Mononuclear cell (primary cell): ENCODE data around the gene SPTBN1. TPM values are rescaled to one million over a fixed set of nuclear protein-coding genes. Genes with fewer than 3 reads are reported as not detected.
"Not testable (repeated sequence)": the region's sequence is repeated elsewhere in the genome, so short reads cannot be mapped to it uniquely, and the experiment has no call there.

Source experiments
- H3K27me3 ChIP-seq: 2 replicates; pipeline ENCODE4 v1.6.0; 2011; ENCODE audit warnings: low read length, control low read depth; ENCODE audit not compliant: insufficient read depth
- H3K4me1 ChIP-seq: 2 replicates; pipeline ENCODE4 v1.5.1; 2011; ENCODE audit warnings: mild to moderate bottlenecking, low read length, control low read depth; ENCODE audit not compliant: insufficient read depth
- H3K4me3 ChIP-seq: 2 replicates; pipeline ENCODE4 v1.5.1; 2011; ENCODE audit warnings: mild to moderate bottlenecking, low read length, moderate library complexity
- H3K9me3 ChIP-seq: 2 replicates; pipeline ENCODE4 v1.5.1; 2011; ENCODE audit warnings: low read depth, mild to moderate bottlenecking, control low read depth, low read length
- total RNA-seq: library from RNA; depleted of rRNA; stranded (reverse); fragments of >200 nt; gene quantifications from one replicate; pipeline ENCODE4 v1.2.3, GENCODE V29; 2012

Gene SPTBN1
- total RNA-seq, 1 donor = 107 TPM

DNA sequence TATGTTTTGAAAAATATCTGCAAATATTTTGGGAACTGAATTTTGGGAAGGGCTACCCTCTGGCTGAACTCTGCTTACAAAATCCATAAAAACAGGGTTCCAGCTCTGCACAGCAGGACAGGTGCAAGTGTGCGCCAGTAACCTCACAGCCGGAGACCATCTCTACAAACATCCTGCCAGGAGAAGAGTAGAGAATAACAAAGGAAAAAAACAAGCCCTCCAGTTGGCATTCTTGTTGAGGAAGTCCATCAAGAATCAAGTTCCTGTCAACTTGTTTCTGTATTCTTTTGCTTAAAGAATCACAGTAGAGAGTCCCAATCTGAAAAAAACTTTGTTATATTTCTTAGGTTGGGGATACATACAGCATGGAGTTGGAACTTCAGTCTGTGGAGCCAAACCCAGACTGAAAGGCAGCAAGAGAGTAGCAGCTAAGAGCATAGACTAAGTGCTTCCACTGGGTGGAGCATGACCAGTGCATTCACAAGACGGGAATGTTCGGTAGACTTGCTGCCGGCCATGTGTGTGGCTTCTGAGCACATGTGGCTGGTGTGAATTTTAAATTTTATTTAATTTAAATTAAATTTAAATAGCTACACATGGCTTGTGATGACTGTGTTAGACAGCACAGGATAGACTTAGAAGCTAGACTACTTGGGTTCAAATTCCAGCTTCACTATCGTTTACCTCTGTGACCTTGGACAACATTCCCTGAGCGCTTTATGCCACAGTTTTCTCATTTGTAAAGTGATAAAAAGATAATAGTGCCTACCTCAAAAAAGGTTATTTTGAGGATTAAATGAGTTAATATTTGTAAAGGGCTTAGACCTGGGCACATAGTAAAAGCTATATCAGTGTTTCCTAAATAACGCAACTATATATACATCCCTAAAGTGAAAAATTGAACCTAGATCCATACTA is 41.9 kb downstream of the SPTBN1 start:
- H3K27me3 ChIP-seq = no peaks in the 10 kb centered on the region
- H3K9me3 ChIP-seq = no peaks in the 10 kb centered on the region
- H3K4me1 ChIP-seq = no peaks in the 10 kb centered on the region
- H3K4me3 ChIP-seq = no peak overlapping the region

DNA sequence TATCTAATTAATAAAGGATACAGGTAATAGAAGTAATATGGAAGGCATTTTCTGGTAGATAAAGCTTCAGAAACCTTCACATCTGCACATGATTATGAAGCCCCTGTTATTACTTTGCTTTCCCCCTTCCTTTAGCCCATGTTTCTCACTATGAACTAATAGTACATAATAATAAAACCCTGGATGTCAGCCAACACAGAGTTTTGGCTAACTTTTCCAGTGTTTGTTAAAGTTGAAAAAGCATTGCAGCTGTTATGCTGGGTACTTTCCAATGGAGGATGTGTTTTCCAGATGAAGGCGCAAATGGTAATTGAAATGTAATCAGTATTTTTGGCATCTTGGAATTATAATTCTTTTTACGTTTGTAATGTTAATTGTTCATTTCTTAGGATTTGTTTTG is 43.5 kb downstream of the SPTBN1 start:
- no peaks in the 10 kb centered on the region for H3K27me3 ChIP-seq
- no peaks in the 10 kb centered on the region for H3K4me1 ChIP-seq
- no peaks in the 10 kb centered on the region for H3K9me3 ChIP-seq
- H3K4me3 ChIP-seq = no peak overlapping the region

- Histone ChIP-seq H3K4me3 (no peak overlapping the region), H3K9me3 (no peaks in the 10 kb centered on the region), H3K27me3 (no peaks in the 10 kb centered on the region), H3K4me1 (no peaks in the 10 kb centered on the region)
Measured at GRCh38 chr2:54500404-54501205, 44.5 kb downstream of the SPTBN1 start.

- Histone ChIP-seq H3K4me3 (no peak overlapping the region), H3K27me3 (no peaks in the 10 kb centered on the region), H3K4me1 (no peaks in the 10 kb centered on the region), H3K9me3 (no peaks in the 10 kb centered on the region)
Measured at GRCh38 chr2:54502731-54503130, 46.6 kb downstream of the SPTBN1 start.

- H3K4me3 ChIP-seq = no peak overlapping the region
- H3K9me3 ChIP-seq = no peaks in the 10 kb centered on the region
- no peaks in the 10 kb centered on the region for H3K27me3 ChIP-seq
- no peaks in the 10 kb centered on the region for H3K4me1 ChIP-seq
Measured at GRCh38 chr2:54503192-54503591, 47.1 kb downstream of the SPTBN1 start.

DNA sequence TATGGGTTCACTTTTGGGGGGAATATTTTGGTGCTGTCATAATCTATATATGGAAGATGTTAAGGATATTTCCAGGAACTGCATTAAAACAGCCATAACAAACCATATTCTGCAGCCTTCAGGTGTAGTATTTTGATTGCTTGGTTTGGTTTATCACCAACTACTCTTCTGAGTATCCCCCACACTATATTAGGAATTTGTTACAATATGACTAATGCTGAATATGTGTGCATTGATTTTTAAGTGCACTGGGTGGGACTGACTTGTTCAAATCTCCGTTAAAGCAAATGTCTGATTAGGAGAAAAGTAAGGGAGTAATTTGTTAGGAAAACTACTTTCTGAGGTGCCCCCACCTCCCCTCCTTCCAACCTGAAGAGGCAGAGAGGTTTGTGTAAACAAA is 47.7 kb downstream of the SPTBN1 start:
- H3K4me3 ChIP-seq = no peak overlapping the region
- no peaks in the 10 kb centered on the region for H3K27me3 ChIP-seq
- no peaks in the 10 kb centered on the region for H3K4me1 ChIP-seq

GRCh38 chr2:54504866-54505265 is 48.7 kb downstream of the SPTBN1 start:
- H3K4me3 ChIP-seq = no peak overlapping the region
- no peaks in the 10 kb centered on the region for H3K4me1 ChIP-seq
- no peaks in the 10 kb centered on the region for H3K27me3 ChIP-seq
- H3K9me3 ChIP-seq = no peaks in the 10 kb centered on the region

More for the DNA sequence above, 47.7 kb downstream of the SPTBN1 start:
- H3K9me3 ChIP-seq = no peaks in the 10 kb centered on the region

DNA sequence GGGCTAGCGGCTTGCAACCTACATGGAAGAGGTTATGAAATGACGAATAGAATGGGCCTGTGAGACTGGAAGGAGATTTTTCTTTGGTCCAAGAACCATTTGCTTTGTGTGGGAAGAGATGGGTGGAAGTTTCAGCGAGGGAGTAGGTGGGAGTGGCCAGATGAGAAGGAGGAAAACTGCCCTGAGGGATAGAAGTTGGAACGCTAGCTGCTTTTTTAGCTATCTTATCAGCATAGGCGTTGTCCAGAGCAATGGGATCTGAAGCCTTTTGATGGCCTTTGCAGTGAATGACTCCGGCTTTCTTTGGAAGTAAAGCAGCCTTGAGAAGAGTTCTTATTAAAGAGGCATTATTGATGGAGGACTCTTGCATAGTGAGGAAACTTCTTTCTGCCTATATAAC is 52.4 kb downstream of the SPTBN1 start:
- H3K4me1 ChIP-seq = no peaks in the 10 kb centered on the region
- no peaks in the 10 kb centered on the region for H3K27me3 ChIP-seq
- no peak overlapping the region for H3K4me3 ChIP-seq
- no peaks in the 10 kb centered on the region for H3K9me3 ChIP-seq

DNA sequence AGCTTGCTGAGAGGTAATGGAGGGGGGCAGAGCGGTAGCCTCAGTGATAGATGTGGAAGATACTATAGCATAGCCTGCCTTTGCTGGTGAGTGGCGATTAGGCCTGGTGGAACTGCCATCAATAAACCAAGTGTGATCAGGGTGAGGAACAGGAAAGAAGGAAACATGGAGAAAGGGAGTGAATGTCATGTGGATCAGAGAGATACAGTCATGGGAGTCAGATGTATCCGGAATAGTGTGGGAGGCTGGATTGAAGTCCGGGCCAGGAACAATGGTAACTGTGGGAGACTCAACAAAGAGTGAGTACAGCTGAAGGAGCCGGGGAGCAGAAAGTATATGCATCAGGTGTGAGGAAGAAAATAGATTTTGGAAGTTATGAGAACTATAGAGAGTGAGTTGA is 52.9 kb downstream of the SPTBN1 start:
- H3K9me3 ChIP-seq, H3K4me1 ChIP-seq, H3K4me3 ChIP-seq, H3K27me3 ChIP-seq: not testable (repeated sequence)

- H3K4me3 ChIP-seq = no peak overlapping the region
- no peaks in the 10 kb centered on the region for H3K4me1 ChIP-seq
- no peaks in the 10 kb centered on the region for H3K27me3 ChIP-seq
- H3K9me3 ChIP-seq = no peaks in the 10 kb centered on the region
Measured at GRCh38 chr2:54510916-54511315, 54.8 kb downstream of the SPTBN1 start.

DNA sequence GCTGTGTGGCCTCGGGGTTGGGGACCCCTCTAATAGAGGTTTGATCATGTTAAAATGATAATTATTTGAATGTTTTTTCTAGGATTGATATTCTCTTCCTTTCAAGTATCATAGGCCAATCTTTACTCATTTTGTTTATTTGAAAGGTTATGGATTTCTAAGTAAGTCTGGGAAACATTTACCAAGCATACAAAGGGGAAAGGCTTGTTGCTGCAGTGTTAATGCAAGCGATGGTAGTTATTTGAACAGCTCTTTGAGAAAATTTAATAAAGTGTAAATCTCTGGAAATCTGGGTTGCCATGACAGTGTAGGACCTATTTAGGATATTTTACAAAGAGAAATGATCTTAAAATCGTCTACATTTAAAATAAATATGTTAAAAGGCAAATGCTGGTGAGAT is 56.1 kb downstream of the SPTBN1 start:
- Histone ChIP-seq H3K27me3 (no peaks in the 10 kb centered on the region), H3K4me3 (no peak overlapping the region), H3K9me3 (no peaks in the 10 kb centered on the region), H3K4me1 (no peaks in the 10 kb centered on the region)

- Histone ChIP-seq H3K4me3 (no peak overlapping the region), H3K4me1 (no peaks in the 10 kb centered on the region), H3K9me3 (no peaks in the 10 kb centered on the region), H3K27me3 (no peaks in the 10 kb centered on the region)
Measured at GRCh38 chr2:54512663-54513362, 56.7 kb downstream of the SPTBN1 start.

DNA sequence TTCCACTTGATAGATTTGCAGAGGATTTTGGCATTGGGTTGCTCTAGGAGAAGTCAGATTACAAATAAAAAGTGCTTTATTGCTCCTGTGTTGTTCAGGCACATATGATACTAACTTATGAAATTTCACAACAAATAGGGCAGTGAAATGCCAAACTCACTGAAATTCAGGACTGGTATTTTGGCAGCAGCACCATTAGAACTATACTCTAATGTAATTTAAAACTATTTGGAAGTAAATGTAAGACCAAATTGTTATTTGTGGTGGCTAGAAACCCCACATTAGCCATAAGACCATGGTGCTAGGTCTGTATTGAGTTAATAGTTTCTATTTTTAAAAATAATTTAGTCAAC is 57.2 kb downstream of the SPTBN1 start:
- Histone ChIP-seq H3K9me3 (no peaks in the 10 kb centered on the region), H3K4me3 (no peak overlapping the region), H3K27me3 (no peaks in the 10 kb centered on the region), H3K4me1 (no peaks in the 10 kb centered on the region)

- H3K9me3 ChIP-seq = no peaks in the 10 kb centered on the region
- no peaks in the 10 kb centered on the region for H3K27me3 ChIP-seq
- no peaks in the 10 kb centered on the region for H3K4me1 ChIP-seq
- no peak overlapping the region for H3K4me3 ChIP-seq
Measured at GRCh38 chr2:54514822-54515569, 58.9 kb downstream of the SPTBN1 start.
